Stimulated activated CD4-positive, alpha-beta T cell treated with anti-CD3 and anti-CD28 coated beads, TNF-alpha, amount 100 ng/mL, for 48 hours (primary cell): ENCODE data around the gene DZIP1.

ENCODE experiments used
- DNase-seq, 3 donors: peaks; one replicate each; pipeline ENCODE4 v3.0.0-alpha.2; 2020; ENCODE audit warnings: low read depth in 3 of 3

The DZIP1 gene

GRCh38 chr13:95643936-95644598 lies 439 bp downstream of the DZIP1 start:
- DNase-seq, result no peak

- DNase-seq, result no peak
Measured at GRCh38 chr13:95643571-95643935, 953 bp downstream of the DZIP1 start.

DNA sequence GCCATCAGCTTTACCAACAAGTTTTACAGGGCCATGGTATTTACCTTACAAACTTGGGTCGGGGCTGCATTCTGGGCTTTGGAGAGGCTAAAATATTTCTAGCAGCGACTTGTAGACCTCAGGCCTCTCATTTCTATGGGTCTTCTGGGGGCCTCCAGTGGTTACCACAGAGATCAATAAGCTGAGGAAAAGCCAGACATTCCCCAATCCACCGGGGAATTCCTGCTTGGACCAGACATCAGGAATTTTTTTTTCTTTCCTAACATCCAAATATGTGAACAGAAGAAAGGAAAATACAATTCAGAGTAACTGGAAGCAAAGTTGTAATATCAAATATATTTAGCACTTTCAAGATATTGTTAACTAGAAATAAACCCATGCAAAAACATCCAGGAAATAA lies 1.5 kb downstream of the DZIP1 start:
- DNase-seq, result no peak

GRCh38 chr13:95642028-95642621 lies 2.4 kb downstream of the DZIP1 start:
- no peak for DNase-seq

DNA sequence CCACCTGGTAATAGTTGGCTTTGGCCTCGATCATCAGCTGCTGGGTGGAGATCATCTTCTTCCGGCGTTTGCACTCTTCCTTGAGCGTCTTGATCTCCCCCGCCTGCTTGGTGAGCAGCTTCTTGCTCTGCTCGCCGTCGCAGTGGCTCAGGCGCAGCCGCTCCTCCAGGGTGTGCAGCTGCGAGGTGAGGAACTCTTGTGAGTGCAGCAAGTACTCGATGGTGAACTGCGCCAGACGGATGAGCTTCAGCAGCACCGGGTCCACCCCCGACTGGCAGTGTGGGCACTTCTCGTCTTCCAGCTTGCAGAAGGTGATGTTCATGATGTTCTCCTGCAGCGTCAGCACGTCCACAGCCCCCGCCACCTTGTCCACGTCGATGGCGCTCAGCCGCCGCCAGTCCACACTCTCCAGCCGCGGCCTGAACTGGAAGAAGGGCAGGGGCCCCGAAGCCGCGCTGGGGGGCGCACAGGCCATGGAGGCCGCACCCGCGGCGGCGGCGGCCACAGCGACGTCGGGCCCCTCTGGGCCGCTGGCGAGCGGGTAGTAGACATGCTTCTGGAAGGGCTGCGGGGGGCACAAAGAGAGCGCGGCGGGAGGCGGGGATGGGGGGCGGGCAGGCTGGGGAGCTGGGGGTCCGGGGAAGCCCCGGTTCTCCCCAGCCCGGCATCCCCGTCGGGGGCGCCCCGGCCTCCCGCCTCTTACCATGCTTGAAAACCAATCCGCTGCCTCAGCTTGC lies 3.0 kb downstream of the DZIP1 start:
- no peak for DNase-seq

GRCh38 chr13:95636853-95637252 lies 7.7 kb downstream of the DZIP1 start:
- DNase-seq, result no peak

- DNase-seq, result no peak
Measured at GRCh38 chr13:95630593-95630992, 13.9 kb downstream of the DZIP1 start.

- DNase-seq, result no peak
Measured at GRCh38 chr13:95629071-95629470, 15.4 kb downstream of the DZIP1 start.

DNA sequence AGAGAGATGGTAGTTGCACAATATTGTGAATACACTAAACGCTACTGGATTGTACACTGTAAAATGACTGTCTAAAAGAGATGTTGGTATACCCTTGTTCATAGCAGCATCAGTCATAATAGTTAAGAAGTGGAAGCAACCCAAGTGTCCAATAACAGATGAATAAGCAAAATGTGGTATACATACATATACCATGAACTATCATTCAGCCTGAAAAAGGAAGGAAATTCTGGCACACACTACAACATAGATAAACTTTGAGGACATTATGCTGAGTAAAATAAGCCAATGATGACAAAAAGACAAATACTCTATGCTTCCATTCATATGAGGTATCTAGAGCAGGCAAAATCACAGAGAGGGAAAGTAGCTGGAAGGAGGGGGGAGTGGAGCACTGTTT lies 16.0 kb downstream of the DZIP1 start:
- no peak for DNase-seq

DNA sequence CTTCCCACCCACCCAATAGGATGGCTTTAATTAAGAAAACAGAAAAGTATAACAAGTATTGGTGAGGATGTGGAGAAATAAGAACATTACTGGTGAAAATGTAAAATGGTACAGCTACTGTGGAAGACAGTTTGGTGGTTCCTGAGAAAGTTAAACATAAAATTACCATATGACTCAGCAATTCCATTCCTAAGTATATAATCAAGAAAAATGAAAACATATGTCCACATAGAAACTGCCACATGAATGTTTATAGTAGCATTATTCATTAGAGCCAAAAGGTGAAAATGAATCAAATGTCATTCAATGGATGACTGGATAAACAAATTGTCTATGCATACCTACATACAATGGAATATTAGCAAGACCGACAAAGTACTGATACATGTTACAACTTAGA lies 16.9 kb downstream of the DZIP1 start:
- no peak for DNase-seq

GRCh38 chr13:95626768-95627167 lies 17.7 kb downstream of the DZIP1 start:
- no peak for DNase-seq

- DNase-seq, result no peak
Measured at GRCh38 chr13:95624020-95624419, 20.5 kb downstream of the DZIP1 start.

DNA sequence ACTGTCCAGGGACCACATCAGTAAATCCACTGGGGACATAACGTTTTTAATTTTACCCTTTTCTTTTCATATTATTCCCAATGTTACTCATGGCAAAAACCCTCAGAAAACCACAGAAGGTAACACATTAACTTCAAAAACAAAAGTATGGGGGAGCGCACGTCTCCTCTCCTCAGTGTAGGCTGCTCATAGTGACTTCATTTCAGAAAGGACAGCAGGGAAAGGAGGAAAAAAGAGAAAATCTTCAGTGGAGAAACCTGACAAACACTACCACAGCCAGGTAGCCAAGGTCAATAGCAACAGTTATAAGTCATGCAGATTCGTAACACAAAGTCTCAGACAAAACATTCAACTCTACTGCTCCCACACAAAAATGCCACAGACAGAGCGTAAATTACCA lies 21.4 kb downstream of the DZIP1 start:
- no peak for DNase-seq

- DNase-seq, result no peak
Measured at GRCh38 chr13:95620825-95621498, 23.5 kb downstream of the DZIP1 start.

DNA sequence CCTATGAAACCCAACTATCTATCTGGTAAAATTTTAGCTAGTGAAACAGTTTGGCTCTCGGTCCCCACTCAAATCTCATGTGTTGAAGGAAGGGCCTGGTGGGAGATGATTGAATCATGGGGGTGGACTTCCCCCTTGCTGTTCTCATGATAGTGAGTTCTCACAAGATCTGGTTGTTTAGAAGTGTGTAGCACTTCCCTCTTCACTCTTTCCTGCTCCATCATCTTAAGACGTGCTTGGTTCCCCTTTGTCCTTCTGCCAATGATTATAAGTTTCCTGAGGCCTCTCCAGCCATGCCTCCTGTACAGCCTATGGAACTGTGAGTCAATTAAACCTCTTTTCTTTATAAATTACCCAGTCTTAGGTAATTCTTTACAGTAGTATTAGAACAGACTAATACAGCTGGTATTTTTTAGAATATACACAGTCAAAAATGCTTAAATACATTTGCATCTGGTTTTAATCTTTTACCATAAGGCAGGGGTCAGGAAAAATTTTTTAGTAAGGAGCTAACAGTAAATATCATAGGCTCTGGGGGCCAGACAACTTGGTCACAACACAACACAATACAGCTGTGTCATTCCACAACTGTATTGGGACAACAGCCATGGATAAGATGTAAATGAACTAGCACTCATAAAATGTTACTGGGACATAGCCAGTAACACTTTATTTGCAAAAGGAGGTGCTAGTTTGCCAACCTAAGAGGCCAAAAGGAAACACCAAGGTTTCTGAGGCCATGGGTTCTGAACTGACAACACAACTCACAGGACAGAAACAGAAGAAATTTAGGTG lies 24.3 kb downstream of the DZIP1 start:
- no peak for DNase-seq

DNA sequence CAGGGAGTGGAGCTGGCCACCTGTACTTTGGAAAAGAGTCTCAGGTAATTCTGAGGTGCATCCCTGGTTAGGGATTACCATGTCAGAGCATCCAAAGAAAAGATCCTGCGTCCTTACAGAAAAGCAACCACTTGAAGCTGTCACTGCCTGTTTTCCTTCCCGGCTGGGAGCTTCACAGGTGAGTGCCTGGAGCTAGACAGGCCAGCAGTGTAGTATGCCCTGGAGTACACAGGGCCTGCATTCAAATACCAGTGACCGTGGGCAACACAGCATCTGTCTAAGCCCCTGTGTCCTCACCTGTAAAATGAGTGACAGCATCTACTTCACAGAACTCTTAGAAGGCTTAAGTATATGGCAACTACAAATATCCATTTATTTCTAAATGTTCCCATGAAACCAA lies 29.0 kb downstream of the DZIP1 start:
- DNase-seq, result no peak

DNA sequence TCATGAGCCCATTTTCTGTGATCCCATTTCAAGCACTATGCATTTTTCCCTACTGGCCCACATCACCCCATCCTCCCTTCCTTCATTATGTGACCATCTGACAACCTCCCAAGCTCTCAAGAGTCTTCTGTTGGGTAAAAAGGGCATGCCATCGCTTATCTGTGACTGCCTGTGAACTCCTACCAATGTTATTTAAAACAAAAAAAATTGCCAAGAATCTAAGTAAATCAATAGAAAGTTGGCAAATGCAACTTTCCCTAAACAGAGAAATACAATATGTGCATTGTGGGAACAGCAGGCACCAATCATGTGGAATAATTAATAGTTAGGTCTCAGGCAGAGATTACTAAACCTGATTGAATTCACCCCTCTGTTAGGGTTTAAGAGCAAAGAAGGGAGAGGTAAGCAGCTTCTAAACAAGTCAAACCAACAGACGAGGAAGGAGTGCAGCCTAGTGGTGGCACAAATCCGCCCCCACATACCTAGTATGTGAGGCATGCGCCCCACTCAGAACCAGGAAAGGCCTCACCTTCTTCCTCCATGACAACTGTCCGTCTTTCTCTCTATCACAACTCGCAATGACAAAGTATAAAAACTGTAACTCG lies 29.8 kb downstream of the DZIP1 start:
- no peak for DNase-seq

GRCh38 chr13:95608640-95609323 lies 35.7 kb downstream of the DZIP1 start:
- no peak for DNase-seq

DNA sequence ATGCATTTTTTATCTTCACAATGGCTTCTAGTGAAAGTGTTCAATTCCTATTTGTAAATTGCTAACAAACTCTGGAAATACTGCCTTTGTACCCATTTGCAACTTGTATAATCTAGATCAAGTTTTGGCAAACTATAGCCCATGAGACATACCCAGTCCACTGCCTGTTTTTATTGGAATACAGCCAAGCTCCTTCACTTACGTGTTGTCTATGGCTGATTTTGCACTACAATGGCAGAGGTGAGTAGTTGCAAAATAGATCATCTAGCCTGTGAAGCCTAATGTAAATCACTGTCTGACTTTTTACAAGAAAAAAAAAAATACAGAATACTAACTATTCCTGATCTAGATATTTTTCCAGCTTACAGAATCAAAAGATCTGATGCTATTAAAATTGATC lies 37.1 kb downstream of the DZIP1 start:
- DNase-seq, result no peak

DNA sequence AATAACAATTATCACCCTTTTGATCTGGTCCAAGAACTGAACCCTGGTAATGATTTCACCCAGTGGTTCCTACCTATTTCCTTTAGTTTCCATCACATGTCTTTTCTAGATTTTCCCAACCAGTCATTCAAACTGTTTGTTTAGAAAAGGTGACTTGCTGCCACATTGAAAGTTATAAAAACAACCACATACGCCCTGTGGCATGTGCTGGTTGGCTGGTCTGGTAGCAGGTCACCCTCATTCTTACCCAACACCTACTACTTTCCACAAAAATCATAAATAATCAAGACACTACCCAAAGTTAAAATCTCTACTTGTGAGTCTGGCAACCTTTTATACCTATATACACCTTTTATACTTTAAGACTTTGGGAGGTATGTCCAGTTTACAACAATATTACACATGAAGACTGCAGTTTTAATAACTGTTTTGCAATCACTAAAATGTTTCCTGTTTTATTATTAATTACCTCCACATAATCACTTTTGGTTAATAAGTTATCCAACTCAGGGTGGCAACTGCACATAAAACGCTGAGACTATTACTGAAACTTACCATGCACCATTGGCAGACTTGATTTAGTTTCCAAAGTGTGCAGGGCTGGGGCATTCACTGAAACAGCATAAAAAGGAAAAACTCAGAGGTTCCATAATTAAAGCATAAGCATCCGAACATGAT lies 38.9 kb downstream of the DZIP1 start:
- no peak for DNase-seq
